ENCODE results near the gene MAP2K5.

MAP2K5 gene

DNA sequence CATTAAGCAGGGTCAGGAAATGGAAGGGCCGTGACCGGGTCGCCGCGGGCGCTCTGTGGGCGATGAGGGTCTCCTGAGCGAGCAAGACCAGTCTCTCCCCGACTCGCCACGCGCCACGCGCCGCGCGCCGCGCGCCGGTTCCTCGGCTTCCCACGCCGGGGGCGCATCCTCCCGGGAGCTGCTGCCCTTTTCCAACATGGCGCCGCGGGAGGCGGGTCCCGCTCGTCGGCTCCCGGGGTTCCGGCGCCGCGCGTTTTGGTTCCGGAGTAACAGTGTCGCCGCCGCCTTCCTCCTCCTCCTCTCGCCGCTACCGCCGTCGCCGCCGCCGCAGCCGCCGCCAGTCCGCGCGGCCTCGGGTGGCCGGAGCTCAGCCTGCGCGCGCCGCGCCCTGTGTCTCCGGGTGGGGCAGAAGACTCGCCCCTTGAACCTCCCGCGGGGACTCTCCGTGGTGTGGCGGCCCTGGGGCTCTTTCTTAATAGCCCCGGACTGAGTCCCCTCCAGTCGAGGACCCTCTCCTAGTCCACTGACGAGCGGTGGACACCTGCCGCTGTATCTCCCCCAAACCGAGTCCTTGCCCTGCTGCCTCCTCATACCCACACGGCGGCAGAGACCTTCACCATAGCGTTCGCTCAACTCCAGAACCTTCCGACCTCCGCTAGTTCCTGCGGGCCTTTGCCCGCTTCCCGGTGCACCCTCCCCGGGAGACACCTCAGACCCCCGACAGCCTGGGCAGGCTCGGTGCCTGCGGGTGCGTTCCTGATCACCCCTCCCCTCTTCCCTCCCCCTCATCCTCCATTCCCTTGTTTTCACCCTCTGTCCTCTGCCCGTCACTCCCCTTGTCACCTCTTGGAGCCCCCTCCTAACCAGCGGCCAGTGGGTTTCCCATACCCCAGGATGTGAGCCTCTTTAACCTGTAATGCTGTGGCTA is at the start of gene MAP2K5:
Gene MAP2K5, plus strand, starts transcription at position 284 of the 928 bp plus-strand sequence. Its CDS starts 633 bp downstream, at position 917.
- TF ChIP-seq, protein P1, sequence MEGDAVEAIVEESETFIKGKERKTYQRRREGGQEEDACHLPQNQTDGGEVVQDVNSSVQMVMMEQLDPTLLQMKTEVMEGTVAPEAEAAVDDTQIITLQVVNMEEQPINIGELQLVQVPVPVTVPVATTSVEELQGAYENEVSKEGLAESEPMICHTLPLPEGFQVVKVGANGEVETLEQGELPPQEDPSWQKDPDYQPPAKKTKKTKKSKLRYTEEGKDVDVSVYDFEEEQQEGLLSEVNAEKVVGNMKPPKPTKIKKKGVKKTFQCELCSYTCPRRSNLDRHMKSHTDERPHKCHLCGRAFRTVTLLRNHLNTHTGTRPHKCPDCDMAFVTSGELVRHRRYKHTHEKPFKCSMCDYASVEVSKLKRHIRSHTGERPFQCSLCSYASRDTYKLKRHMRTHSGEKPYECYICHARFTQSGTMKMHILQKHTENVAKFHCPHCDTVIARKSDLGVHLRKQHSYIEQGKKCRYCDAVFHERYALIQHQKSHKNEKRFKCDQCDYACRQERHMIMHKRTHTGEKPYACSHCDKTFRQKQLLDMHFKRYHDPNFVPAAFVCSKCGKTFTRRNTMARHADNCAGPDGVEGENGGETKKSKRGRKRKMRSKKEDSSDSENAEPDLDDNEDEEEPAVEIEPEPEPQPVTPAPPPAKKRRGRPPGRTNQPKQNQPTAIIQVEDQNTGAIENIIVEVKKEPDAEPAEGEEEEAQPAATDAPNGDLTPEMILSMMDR (IDR thresholded peaks at IDR 0.05; ENCODE audit: low read depth, low read length, missing control alignments), result no peak
- no peak for DNase-seq (ENCODE audit: low read depth)
- H3K4me3 ChIP-seq (ENCODE audit: low read depth, low read length), result peak within 1 kb of the TSS; percentile 72
- in situ Hi-C loops (cut with HindIII; ENCODE audit: low sequenced_read_pairs), result loop anchor here (5.0 kb wide), 1 partner anchor 40 kb away; no protein-coding TSS in a partner anchor

DNA sequence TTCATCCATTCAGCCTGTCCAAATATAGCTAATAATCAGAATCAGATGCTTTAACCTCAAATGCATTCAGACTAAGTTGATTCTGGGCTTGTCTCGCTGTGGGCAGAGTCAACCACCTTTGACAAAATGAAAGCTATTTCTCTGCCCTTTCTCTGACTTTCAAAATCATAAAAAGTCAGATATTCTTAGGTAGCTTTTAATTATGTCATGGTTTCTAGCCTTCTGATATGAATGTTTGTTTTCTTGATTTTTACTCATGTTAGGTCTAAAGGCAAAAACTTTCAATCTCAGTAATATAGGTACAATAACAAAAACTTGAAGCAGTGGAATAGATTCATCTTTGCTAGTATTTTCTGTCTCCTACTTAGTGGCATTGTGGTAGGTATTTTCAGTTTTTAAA is 46.9 kb upstream of the MAP2K5 start:
- TF ChIP-seq, protein P1 (IDR thresholded peaks at IDR 0.05; ENCODE audit: low read depth, low read length, missing control alignments), result no peak
- DNase-seq (ENCODE audit: low read depth), result no peak
- in situ Hi-C loops (cut with HindIII; ENCODE audit: low sequenced_read_pairs), result no loop called here
- H3K4me3 ChIP-seq (ENCODE audit: low read depth, low read length), result no peak overlapping the region

DNA sequence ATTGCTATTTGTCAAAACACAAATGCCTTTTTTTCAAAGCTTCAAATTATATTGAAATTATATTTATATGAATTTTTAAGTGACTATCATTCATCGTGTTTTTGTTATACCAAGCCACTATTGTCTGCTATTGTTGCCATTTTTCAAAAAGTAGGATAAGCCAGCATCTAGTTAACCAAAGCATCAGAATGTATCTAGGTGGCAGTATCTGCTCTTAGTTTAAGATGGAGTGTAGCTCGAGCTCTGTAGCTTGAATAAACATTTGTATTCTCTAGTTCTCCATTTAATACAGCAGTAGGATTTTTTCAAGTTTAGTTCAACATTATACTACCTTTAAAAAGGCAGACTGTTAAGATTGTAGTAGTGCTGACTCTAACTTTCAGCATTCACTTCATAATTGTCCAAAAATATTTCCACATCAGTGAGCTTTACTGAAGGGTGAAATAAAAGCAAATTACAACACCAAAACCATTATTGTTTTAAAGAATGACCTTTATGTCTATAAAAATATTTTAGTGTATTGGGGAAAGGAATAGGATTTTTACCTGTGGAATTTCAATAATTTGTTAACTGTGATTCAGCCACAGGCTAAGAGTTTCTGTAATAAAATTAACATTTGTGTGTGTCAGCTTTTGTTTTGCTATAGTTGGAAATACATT is 41.2 kb upstream of the MAP2K5 start:
- peak; percentile 33 for DNase-seq (ENCODE audit: low read depth)
- in situ Hi-C loops (cut with HindIII; ENCODE audit: low sequenced_read_pairs), result no loop called here
- H3K4me3 ChIP-seq (ENCODE audit: low read depth, low read length), result peak overlapping the region; percentile 5
- TF ChIP-seq, protein P1 (IDR thresholded peaks at IDR 0.05; ENCODE audit: low read depth, low read length, missing control alignments), result peak; percentile 46

DNA sequence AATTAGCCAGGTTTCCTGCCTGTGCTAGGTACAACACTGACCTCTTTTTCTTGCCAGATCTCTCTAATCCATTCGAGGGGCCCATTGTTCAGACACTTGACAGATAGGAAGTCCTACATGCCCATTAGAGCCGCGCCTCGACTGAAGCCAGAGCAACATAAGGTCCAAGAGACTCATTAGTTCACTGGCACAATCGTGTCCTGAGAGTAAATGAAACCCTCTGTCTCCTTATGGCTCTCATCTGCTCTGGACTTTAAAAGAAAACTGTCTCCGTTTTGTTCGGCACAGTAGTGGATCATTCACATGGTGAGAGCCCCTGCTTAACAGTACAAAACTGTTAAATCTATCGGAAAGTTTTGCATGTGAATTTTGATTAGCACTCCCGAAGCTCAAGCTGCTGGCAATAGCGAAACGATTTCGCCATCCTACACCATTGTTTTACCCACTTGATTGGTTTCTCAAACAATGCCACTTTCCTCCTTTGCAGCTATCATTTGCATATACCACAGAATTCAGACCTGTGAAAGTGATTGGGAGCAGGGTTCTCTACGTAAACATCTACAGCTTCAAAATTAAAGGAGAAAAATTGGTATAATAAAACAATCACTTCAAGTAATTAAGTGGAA is 40.6 kb upstream of the MAP2K5 start:
- in situ Hi-C loops (cut with HindIII; ENCODE audit: low sequenced_read_pairs), result no loop called here
- TF ChIP-seq, protein P1 (IDR thresholded peaks at IDR 0.05; ENCODE audit: low read depth, low read length, missing control alignments), result no peak
- peak overlapping the region; percentile 5 for H3K4me3 ChIP-seq (ENCODE audit: low read depth, low read length)
- DNase-seq (ENCODE audit: low read depth), result no peak

DNA sequence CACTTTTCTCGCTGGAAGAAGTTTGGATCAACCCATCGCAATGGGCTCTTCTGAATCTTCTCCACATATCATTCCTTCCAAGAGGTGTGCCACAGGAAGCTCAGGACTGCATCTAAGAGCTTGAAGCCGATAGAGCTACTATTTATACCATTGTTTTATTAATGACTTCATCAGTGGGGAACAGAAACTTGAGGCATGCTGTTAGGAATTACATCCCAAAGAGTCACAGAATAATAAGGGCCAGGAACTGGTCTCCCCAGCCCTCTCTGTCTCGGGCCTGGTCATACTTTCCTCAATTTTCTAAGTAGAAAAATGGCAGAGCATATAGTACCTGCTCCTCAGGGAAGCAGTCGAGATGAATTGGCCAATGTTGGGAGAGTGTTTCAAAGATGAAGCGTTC is 38.4 kb upstream of the MAP2K5 start:
- in situ Hi-C loops (cut with HindIII; ENCODE audit: low sequenced_read_pairs), result no loop called here
- H3K4me3 ChIP-seq (ENCODE audit: low read depth, low read length), result no peak overlapping the region
- DNase-seq (ENCODE audit: low read depth), result no peak
- TF ChIP-seq, protein P1 (IDR thresholded peaks at IDR 0.05; ENCODE audit: low read depth, low read length, missing control alignments), result no peak

DNA sequence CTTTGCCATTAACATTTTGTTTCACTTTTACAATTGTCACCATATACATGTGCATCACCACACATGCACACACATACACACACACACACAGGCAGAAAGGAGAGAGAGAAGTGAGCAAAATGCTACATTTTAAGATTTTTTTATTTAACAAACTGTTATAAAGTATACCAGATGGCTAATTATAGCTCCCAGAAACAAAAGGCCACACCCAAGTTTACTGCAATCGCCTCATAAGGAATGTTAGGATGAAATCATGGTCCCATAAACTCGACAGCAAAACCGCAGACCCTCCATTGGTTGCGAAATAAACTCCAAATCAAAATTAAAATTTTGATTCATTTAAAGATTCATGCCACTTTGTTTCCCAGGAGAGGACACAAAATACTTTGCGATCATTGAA is 37.7 kb upstream of the MAP2K5 start:
- TF ChIP-seq, protein P1 (IDR thresholded peaks at IDR 0.05; ENCODE audit: low read depth, low read length, missing control alignments), result no peak
- DNase-seq (ENCODE audit: low read depth), result no peak
- H3K4me3 ChIP-seq (ENCODE audit: low read depth, low read length), result no peak overlapping the region
- in situ Hi-C loops (cut with HindIII; ENCODE audit: low sequenced_read_pairs), result no loop called here

All from astrocyte of the cerebellum (primary cell).